ENCODE data around the gene PLPPR2.
A peak's percentile ranks its signal among the peaks of the same experiment; 100 is the strongest.
"Not testable (repeated sequence)": the region's sequence is repeated elsewhere in the genome, so short reads cannot be mapped to it uniquely, and the experiment has no call there.

PLPPR2 gene

DNA sequence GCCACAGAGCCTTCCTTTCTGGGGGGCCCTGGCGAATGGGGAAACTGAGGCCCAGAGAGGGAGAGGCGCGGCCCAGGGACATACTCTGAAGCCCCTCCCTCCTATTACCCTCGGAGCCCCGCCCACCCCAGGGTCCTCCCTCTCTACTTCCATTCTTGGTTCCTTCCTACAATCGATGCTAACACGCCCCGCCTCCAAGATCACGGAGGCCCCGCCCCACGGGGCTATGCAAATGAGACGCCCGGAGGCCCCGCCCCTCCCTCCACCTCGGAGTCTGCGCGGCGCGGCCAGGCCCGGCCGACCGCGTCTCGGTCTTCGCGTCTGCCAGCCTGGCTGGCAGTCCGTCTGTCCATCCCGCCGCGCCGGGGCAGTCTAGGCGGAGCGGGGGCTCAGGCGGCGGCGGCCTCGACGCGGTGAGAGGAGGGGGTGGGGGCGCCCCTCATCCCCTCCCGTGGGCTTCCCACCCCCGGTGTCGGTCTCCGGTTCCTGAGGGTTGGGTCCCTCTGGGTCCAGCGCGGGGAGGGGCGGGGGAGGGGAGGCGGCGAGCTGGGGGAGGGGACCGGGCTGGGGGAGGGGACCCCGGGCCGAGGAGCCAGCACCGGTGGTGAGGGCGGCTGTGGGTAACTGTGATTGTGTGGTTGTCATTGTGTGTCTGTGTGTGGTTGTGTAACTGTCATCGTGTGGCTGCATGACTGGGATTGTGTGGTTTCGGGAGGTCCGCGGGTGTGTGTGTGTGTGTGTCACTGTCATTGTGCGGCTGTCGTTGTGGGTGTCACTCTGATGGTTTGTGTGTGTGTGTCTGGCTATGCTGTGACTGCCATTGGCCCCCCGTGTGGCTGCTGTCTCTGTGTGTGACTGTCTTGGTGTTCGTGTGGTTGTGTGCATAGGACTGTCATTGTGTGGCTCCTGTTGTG, at the start of gene PLPPR2:
TSS of gene PLPPR2 (plus strand) at position 273 of the 914 bp plus-strand sequence. CDS start 2,242 bp downstream, outside the sequence.
- peak; percentile 77 for DNase-seq

- DNase-seq = no peak
Measured at GRCh38 chr19:11306337-11306736, 48.9 kb upstream of the PLPPR2 start.

GRCh38 chr19:11320278-11320995, 34.8 kb upstream of the PLPPR2 start:
- not testable (repeated sequence) for DNase-seq

GRCh38 chr19:11321191-11322126, 33.8 kb upstream of the PLPPR2 start:
- no peak for DNase-seq

DNA sequence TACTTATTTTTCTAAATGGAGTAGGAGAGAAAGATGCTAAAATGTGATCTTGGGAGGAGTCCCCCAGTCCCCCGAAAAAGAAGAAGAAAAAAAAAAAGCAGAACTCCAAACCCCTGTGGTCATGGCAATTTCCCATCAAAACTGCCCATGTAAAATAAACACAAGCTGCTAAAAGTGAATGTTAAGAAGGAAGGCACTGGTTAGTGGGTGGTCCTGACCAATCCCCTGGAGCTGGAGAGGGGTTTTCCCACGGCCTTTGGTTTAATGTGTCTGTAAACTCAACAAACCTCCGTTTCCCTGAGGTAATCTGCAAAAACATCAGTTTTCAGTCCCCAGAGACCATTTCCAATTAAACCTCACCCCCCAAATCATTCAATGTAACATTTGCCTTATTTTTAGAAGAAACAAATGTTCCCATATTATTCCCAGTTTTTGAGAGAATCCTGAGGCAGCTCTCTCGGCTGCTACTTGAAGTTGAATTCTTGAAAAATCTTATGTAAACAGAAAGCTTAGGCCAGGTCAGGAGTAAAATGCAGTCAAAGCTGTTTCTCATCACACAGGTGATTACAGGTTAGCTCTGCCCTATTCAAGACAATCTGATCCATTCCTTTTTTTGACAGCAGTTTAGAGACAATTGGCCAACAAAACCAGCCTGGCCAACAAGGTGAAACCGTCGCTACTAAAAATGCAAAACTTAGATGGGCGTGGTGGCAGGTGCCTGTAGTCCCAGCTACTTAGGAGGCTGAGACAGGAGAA, 32.8 kb upstream of the PLPPR2 start:
- DNase-seq = no peak

GRCh38 chr19:11323601-11324078, 31.6 kb upstream of the PLPPR2 start:
- DNase-seq = no peak

GRCh38 chr19:11324079-11324661, 31.1 kb upstream of the PLPPR2 start:
- peak; percentile 84 for DNase-seq

DNA sequence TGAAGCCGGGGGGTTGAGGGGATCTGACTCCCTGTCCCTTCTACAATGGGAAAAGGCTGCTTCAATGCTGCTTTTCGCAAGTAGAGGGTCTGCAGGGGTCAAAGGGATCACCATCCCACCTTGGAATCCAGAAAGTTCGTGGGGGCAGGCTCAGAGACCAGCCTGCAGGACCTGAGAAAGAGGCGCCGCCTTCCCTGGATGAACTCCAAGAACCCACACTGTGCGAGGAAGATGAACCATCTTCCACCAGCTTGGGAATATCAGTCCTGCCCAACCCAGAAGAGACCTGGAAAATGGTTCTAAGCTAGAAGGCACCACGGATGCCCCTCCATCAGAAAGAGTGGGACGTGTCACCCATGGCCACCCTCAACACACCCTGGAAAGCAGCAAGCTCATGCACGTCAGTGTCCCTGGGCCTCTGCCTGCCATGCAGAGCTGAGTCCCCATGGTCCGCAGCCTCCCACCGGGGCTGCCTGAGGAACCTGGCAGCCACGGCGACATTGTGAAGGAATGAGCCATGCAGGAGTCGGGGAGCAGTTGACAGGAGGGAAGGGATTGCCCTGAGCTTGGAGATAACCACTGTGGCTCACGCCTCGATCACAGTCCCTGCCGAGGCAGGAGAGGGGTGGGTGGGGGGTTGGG, 30.4 kb upstream of the PLPPR2 start:
- no peak for DNase-seq

DNA sequence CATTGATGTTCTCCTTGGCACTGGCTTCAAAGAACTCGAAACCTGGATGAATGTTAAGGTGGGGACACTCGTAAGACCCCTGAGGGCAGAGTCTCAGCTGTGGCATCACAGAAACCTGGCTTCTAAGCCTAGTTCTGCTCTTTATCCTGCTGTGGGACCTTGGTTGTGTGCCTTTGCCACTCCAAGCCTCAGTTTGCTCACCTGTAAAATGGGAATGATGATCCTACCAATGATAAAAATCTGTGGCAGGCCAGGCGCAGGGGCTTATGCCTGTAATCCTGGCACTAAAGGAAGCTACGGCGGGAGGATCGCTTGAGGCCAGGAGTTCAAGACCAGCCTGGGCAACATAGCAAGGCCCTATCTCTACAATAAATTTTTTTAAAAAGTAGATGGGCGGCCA, 29.7 kb upstream of the PLPPR2 start:
- no peak for DNase-seq

DNA sequence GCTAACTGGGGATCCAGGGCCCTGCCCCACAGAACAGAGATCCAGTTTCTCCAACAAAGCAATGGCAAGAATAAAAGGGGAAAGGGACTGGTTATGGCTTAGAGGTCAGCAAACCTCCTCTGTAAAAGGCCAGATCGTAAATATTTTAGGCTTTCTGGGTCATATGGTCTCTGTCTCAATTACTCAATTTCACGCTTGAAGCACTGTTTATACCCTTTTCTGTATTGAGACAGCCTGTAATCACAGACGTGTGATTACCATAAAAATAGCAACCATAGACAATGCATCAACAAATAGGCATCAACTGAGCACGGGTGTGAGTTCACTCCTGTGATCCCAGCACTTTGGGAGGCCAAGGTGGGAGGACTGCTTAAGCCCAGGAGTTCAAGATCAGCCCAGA, 25.1 kb upstream of the PLPPR2 start:
- DNase-seq = no peak

DNA sequence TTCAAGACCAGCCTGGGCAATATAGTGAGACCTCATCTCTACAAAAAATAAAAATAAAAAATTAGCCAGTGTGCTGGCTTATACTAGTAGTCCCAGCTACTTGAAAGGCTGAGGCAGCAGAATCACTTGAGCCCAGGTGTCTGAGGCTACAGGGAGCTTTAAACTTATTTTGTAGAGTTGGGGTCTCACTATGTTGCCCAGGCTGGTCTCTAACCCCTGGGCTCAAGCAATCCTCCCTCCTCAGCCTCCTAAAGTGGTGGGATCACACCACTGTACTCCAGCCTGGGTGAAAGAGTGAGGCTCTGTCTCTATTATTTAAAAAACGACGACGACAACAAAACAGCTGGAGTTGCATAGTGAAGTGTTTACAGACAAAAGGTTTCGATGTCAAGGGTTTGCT, 23.7 kb upstream of the PLPPR2 start:
- DNase-seq = no peak

GRCh38 chr19:11332822-11333221, 22.4 kb upstream of the PLPPR2 start:
- no peak for DNase-seq

GRCh38 chr19:11333838-11334237, 21.4 kb upstream of the PLPPR2 start:
- DNase-seq = not testable (repeated sequence)

GRCh38 chr19:11335449-11336146, 19.6 kb upstream of the PLPPR2 start:
- no peak for DNase-seq

DNA sequence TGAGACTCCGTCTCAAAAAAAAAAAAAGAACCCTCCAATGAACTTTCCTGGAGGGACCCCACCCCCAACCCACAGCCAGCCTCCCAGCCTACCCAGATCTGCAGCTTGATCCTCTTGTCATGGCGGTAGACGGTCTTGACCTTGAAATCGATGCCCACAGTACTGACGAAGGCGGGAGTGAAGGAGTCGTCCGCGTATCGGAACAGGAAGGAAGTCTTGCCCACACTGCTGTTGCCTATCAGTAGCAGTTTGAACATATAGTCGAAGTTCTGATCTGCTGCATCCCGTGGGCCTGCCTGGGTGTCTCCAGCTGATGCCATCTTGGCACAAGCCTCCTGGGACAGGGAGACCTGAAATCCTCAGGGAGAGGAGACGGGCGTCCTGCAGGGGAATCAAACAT, 18.2 kb upstream of the PLPPR2 start:
- DNase-seq = no peak

DNA sequence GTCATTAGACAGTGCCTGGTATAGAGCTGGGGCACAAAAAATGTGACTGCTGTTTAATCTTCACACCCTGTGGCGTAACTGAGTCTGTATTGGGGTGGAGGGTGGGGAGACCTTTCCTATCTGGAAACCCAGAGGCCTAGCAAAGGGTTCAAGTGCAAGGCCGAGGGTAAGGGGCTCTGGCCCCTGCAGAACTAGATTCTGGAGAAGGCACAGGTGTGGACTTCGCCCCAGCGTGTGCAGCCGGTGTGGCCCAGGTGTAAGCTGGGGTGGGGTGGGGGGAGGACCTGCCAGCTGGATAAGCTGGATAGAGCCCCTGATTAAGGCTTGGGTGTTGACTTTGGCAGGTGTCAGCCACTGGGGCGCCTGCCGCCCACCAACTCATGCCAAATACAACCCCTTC, 17.1 kb upstream of the PLPPR2 start:
- no peak for DNase-seq

GRCh38 chr19:11338569-11339253, 16.5 kb upstream of the PLPPR2 start:
- DNase-seq = no peak

DNA sequence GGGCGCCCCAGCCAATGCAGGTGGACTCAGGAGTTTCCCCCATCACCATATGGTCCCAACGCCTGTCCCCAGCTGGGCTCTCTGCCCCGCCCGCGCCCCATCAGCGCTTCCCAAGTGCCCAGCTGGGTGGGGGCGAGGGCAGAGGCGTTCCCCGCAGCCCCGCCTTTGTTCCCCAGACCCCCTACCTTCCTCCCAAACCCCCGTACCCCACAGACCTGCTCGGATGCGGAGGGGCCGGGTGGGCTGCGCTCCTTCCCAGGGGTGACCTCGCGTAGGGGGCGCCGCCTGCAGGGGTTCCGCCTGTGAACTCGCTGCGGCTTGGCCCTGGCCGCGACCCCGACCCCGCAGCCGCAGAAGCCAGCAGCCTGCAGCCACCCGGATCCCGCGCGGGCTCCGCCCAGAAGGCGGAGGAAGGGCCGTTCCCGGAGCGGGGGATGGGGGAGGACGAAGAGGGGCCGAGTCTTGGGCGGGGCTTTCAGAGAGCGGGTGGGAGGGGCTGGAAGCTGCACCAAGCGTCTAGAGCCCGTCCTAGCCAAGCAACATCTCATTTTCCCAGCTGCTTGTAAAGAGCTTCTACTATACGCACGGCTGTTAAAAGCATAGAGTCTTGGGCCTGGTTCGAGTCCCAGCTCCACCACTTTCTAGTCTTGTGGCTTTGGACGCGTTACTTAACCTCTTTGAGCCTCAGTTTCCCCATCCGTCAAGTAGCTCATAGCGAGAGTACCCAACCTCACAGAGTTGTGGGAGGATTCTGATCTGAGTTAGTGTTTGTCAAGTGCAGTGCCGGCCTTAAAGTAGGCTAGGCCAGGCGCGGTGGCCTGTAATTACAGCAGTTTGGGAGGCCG, 15.8 kb upstream of the PLPPR2 start, which contains the start of gene RAB3D:
TSS of gene RAB3D (minus strand) at position 404 of the 845 bp plus-strand sequence. CDS start 2,258 bp downstream, outside the sequence.
- peak; percentile 83 for DNase-seq

DNA sequence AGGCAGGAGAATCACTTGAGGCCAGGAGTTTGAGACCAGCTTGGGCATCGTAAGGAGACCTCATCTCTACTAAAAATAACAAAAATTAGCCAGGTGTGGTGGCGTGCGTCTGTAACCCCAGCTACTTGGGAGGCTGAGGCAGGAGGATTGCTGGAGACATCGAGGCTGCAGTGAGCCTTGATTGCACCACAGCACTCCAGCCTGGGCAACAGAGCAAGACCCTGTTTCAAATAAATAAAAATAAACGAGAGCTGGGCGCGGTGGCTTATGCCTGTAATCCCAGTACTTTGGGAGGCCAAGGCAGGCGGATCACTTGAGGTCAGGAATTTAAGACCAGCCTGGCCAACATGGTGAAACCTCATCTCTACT, 15.1 kb upstream of the PLPPR2 start:
- not testable (repeated sequence) for DNase-seq

Measured in DMS153 (cell line).